ENCODE measurements around the gene LAMTOR1. TPM values are rescaled to one million over a fixed set of nuclear protein-coding genes. Genes with fewer than 3 reads are reported as not detected.
A peak's percentile ranks its signal among the peaks of the same experiment; 100 is the strongest.

The LAMTOR1 gene
- total and polyA plus RNA-seq, 4 donors = 43.6 to 144 (median 110) TPM

GRCh38 chr11:72088076-72088808 is 14.9 kb downstream of the LAMTOR1 start:
- peaks cover 6% of the 10 kb centered on the region for H3K4me1 ChIP-seq (ENCODE audit: control insufficient read depth, insufficient read depth, low read length)
- no peak overlapping the region for H3K27ac ChIP-seq (ENCODE audit: low read depth, low read length)
- H3K36me3 ChIP-seq (ENCODE audit: control insufficient read depth, insufficient read depth, low read length) = peaks cover 6% of the 10 kb centered on the region
- no peaks in the 10 kb centered on the region for H3K9me3 ChIP-seq (ENCODE audit: control insufficient read depth, insufficient read depth, low read length)
- no peak overlapping the region for H3K4me3 ChIP-seq (ENCODE audit: low read depth, low read length)
- no peak for DNase-seq (ENCODE audit: low read depth in 4 of 6, low spot score in 6 of 6)
- 83% methylated on average over 2 of the region's 4 CpGs for WGBS (ENCODE audit: insufficient coverage)
- no peaks in the 10 kb centered on the region for H3K27me3 ChIP-seq (ENCODE audit: control insufficient read depth, insufficient read depth, low read length)

- H3K4me3 ChIP-seq (ENCODE audit: low read depth, low read length) = no peak overlapping the region
- H3K27ac ChIP-seq (ENCODE audit: low read depth, low read length) = peak overlapping the region; percentile 76
- no CpG with 5 or more reads among the region's 3 CpGs for WGBS (ENCODE audit: insufficient coverage)
- no peaks in the 10 kb centered on the region for H3K9me3 ChIP-seq (ENCODE audit: control insufficient read depth, insufficient read depth, low read length)
- peaks cover 9% of the 10 kb centered on the region for H3K4me1 ChIP-seq (ENCODE audit: control insufficient read depth, insufficient read depth, low read length)
- peaks cover 4% of the 10 kb centered on the region for H3K36me3 ChIP-seq (ENCODE audit: control insufficient read depth, insufficient read depth, low read length)
- DNase-seq (ENCODE audit: low read depth in 4 of 6, low spot score in 6 of 6) = peak in 2 of 6 donors; percentile 66 to 70
- no peaks in the 10 kb centered on the region for H3K27me3 ChIP-seq (ENCODE audit: control insufficient read depth, insufficient read depth, low read length)
Measured at GRCh38 chr11:72085621-72086351, 17.3 kb downstream of the LAMTOR1 start.

GRCh38 chr11:72084965-72085364 is 18.1 kb downstream of the LAMTOR1 start:
- 54% methylated on average over 1 of the region's 1 CpG for WGBS (ENCODE audit: insufficient coverage)
- Histone ChIP-seq H3K9me3 (ENCODE audit: control insufficient read depth, insufficient read depth, low read length) (no peaks in the 10 kb centered on the region), H3K4me3 (ENCODE audit: low read depth, low read length) (no peak overlapping the region), H3K27ac (ENCODE audit: low read depth, low read length) (no peak overlapping the region), H3K4me1 (ENCODE audit: control insufficient read depth, insufficient read depth, low read length) (peaks cover 9% of the 10 kb centered on the region), H3K27me3 (ENCODE audit: control insufficient read depth, insufficient read depth, low read length) (no peaks in the 10 kb centered on the region), H3K36me3 (ENCODE audit: control insufficient read depth, insufficient read depth, low read length) (peaks cover 4% of the 10 kb centered on the region)
- DNase-seq (ENCODE audit: low read depth in 4 of 6, low spot score in 6 of 6) = peak in 1 of 6 donors; percentile 76

- peaks cover 4% of the 10 kb centered on the region for H3K36me3 ChIP-seq (ENCODE audit: control insufficient read depth, insufficient read depth, low read length)
- no peak for DNase-seq (ENCODE audit: low read depth in 4 of 6, low spot score in 6 of 6)
- H3K27ac ChIP-seq (ENCODE audit: low read depth, low read length) = no peak overlapping the region
- no peak overlapping the region for H3K4me3 ChIP-seq (ENCODE audit: low read depth, low read length)
- H3K4me1 ChIP-seq (ENCODE audit: control insufficient read depth, insufficient read depth, low read length) = peaks cover 16% of the 10 kb centered on the region
- H3K27me3 ChIP-seq (ENCODE audit: control insufficient read depth, insufficient read depth, low read length) = no peaks in the 10 kb centered on the region
- 88% methylated on average over 2 of the region's 4 CpGs for WGBS (ENCODE audit: insufficient coverage)
- H3K9me3 ChIP-seq (ENCODE audit: control insufficient read depth, insufficient read depth, low read length) = no peaks in the 10 kb centered on the region
Measured at GRCh38 chr11:72084076-72084475, 19.0 kb downstream of the LAMTOR1 start.

GRCh38 chr11:72083414-72083813 is 19.7 kb downstream of the LAMTOR1 start:
- H3K36me3 ChIP-seq (ENCODE audit: control insufficient read depth, insufficient read depth, low read length) = peaks cover 3% of the 10 kb centered on the region
- H3K27me3 ChIP-seq (ENCODE audit: control insufficient read depth, insufficient read depth, low read length) = no peaks in the 10 kb centered on the region
- H3K9me3 ChIP-seq (ENCODE audit: control insufficient read depth, insufficient read depth, low read length) = no peaks in the 10 kb centered on the region
- no CpG with 5 or more reads among the region's 2 CpGs for WGBS (ENCODE audit: insufficient coverage)
- no peak overlapping the region for H3K27ac ChIP-seq (ENCODE audit: low read depth, low read length)
- H3K4me1 ChIP-seq (ENCODE audit: control insufficient read depth, insufficient read depth, low read length) = peaks cover 18% of the 10 kb centered on the region
- no peak for DNase-seq (ENCODE audit: low read depth in 4 of 6, low spot score in 6 of 6)
- no peak overlapping the region for H3K4me3 ChIP-seq (ENCODE audit: low read depth, low read length)

- H3K4me1 ChIP-seq (ENCODE audit: control insufficient read depth, insufficient read depth, low read length) = peaks cover 18% of the 10 kb centered on the region
- no peak for DNase-seq (ENCODE audit: low read depth in 4 of 6, low spot score in 6 of 6)
- H3K27ac ChIP-seq (ENCODE audit: low read depth, low read length) = peak overlapping the region; percentile 8
- H3K36me3 ChIP-seq (ENCODE audit: control insufficient read depth, insufficient read depth, low read length) = no peaks in the 10 kb centered on the region
- no peak overlapping the region for H3K4me3 ChIP-seq (ENCODE audit: low read depth, low read length)
- no peaks in the 10 kb centered on the region for H3K27me3 ChIP-seq (ENCODE audit: control insufficient read depth, insufficient read depth, low read length)
- no peaks in the 10 kb centered on the region for H3K9me3 ChIP-seq (ENCODE audit: control insufficient read depth, insufficient read depth, low read length)
- 92% methylated on average over 1 of the region's 3 CpGs for WGBS (ENCODE audit: insufficient coverage)
Measured at GRCh38 chr11:72081821-72082453, 21.2 kb downstream of the LAMTOR1 start.

- Histone ChIP-seq H3K9me3 (ENCODE audit: control insufficient read depth, insufficient read depth, low read length) (no peaks in the 10 kb centered on the region), H3K36me3 (ENCODE audit: control insufficient read depth, insufficient read depth, low read length) (no peaks in the 10 kb centered on the region), H3K27me3 (ENCODE audit: control insufficient read depth, insufficient read depth, low read length) (no peaks in the 10 kb centered on the region), H3K27ac (ENCODE audit: low read depth, low read length) (peak overlapping the region; percentile 92), H3K4me3 (ENCODE audit: low read depth, low read length) (peak overlapping the region; percentile 91), H3K4me1 (ENCODE audit: control insufficient read depth, insufficient read depth, low read length) (peaks cover 18% of the 10 kb centered on the region)
- no peak for DNase-seq (ENCODE audit: low read depth in 4 of 6, low spot score in 6 of 6)
- WGBS (ENCODE audit: insufficient coverage) = 79% methylated on average over 8 of the region's 21 CpGs
Measured at GRCh38 chr11:72081184-72081644, 21.9 kb downstream of the LAMTOR1 start.

GRCh38 chr11:72080326-72081183 is 22.5 kb downstream of the LAMTOR1 start, which contains the start of the genes LRRC51 and NUMA1:
TSS of gene LRRC51 (plus strand) at chr11:72080850. CDS start at chr11:72089084, 8,234 bp downstream.
TSS of gene NUMA1 (minus strand) at chr11:72080542. CDS start at chr11:72035943, 44,599 bp downstream.
- DNase-seq (ENCODE audit: low read depth in 4 of 6, low spot score in 6 of 6) = peak; percentile 98 to 100 (median 100)
- no peaks in the 10 kb centered on the region for H3K9me3 ChIP-seq (ENCODE audit: control insufficient read depth, insufficient read depth, low read length)
- H3K27ac ChIP-seq (ENCODE audit: low read depth, low read length) = peak within 1 kb of the TSS; percentile 92
- peak within 1 kb of the TSS; percentile 91 for H3K4me3 ChIP-seq (ENCODE audit: low read depth, low read length)
- peaks cover 14% of the 10 kb centered on the region for H3K4me1 ChIP-seq (ENCODE audit: control insufficient read depth, insufficient read depth, low read length)
- no peaks in the 10 kb centered on the region for H3K36me3 ChIP-seq (ENCODE audit: control insufficient read depth, insufficient read depth, low read length)
- WGBS (ENCODE audit: insufficient coverage) = under 1% methylated on average over 53 of the region's 60 CpGs
- H3K27me3 ChIP-seq (ENCODE audit: control insufficient read depth, insufficient read depth, low read length) = no peaks in the 10 kb centered on the region

All from spinal cord (tissue), 10 donors.